GM21576 (cell line): ENCODE measurements around the gene MED8.
"Not testable (repeated sequence)": the region's sequence is repeated elsewhere in the genome, so short reads cannot be mapped to it uniquely, and the experiment has no call there.

Source experiments
- ATAC-seq: cut with Tn5 transposase; IDR thresholded peaks from one replicate; pipeline ENCODE4 v1.9.1; 2021; ENCODE audit warnings: mild to moderate bottlenecking, moderate library complexity; ENCODE audit not compliant: unreplicated experiment

MED8 gene

GRCh38 chr1:43422995-43423671 is 33.5 kb upstream of the MED8 start:
- no peak for ATAC-seq

GRCh38 chr1:43421976-43422750 is 32.6 kb upstream of the MED8 start:
- ATAC-seq: no peak

GRCh38 chr1:43421396-43421795 is 31.8 kb upstream of the MED8 start:
- ATAC-seq: no peak

GRCh38 chr1:43420874-43421273 is 31.3 kb upstream of the MED8 start:
- no peak for ATAC-seq

GRCh38 chr1:43419627-43420425 is 30.2 kb upstream of the MED8 start:
- no peak for ATAC-seq

- ATAC-seq: no peak
Measured at GRCh38 chr1:43418858-43419257, 29.3 kb upstream of the MED8 start.

GRCh38 chr1:43415901-43416300 is 26.3 kb upstream of the MED8 start:
- ATAC-seq: no peak

GRCh38 chr1:43414634-43415223 is 25.1 kb upstream of the MED8 start:
- no peak for ATAC-seq

GRCh38 chr1:43413426-43413825 is 23.8 kb upstream of the MED8 start:
- ATAC-seq: not testable (repeated sequence)

GRCh38 chr1:43410571-43410970 is 21.0 kb upstream of the MED8 start:
- ATAC-seq: no peak

GRCh38 chr1:43405876-43406234 is 16.3 kb upstream of the MED8 start:
- ATAC-seq: no peak

GRCh38 chr1:43405219-43405875 is 15.7 kb upstream of the MED8 start:
- ATAC-seq: no peak

GRCh38 chr1:43404353-43404752 is 14.8 kb upstream of the MED8 start:
- ATAC-seq: no peak

GRCh38 chr1:43402089-43402865 is 12.7 kb upstream of the MED8 start:
- no peak for ATAC-seq

GRCh38 chr1:43400441-43400840 is 10.8 kb upstream of the MED8 start:
- ATAC-seq: not testable (repeated sequence)

- ATAC-seq: no peak
Measured at GRCh38 chr1:43398227-43398626, 8.6 kb upstream of the MED8 start.

GRCh38 chr1:43396059-43396458 is 6.5 kb upstream of the MED8 start:
- ATAC-seq: no peak

GRCh38 chr1:43395523-43395922 is 5.9 kb upstream of the MED8 start:
- ATAC-seq: no peak

- ATAC-seq: no peak
Measured at GRCh38 chr1:43392702-43393101, 3.1 kb upstream of the MED8 start.

- no peak for ATAC-seq
Measured at GRCh38 chr1:43388613-43389012, 987 bp downstream of the MED8 start.
